Ovary (tissue), 9 donors: Measurements from ENCODE around the gene KLHL28. TPM values are rescaled to one million over a fixed set of nuclear protein-coding genes. Genes with fewer than 3 reads are reported as not detected.

Source experiments
- DNase-seq, 5 donors: peaks; one replicate each; pipeline ENCODE4 v3.0.0-alpha.2; 2019 to 2020
- H3K27ac ChIP-seq, 2 donors: fragments of 200-600 bp; one replicate each; pipeline versions ENCODE4 v1.5.1 to v1.8.0; 2019 to 2022
- H3K27me3 ChIP-seq: fragments of 200-600 bp; one replicate; pipeline ENCODE4 v1.8.0; 2022
- H3K36me3 ChIP-seq: fragments of 200-600 bp; sonication (generic); one replicate; pipeline ENCODE4 v1.5.1; 2019
- H3K4me1 ChIP-seq: one replicate; pipeline ENCODE4 v1.8.1; 2013; ENCODE audit warnings: mild to moderate bottlenecking, moderate library complexity; ENCODE audit not compliant: insufficient read depth
- H3K4me3 ChIP-seq: fragments of 200-600 bp; sonication (generic); one replicate; pipeline ENCODE4 v1.5.1; 2017
- H3K9me3 ChIP-seq, 2 donors: fragments of 200-600 bp in 1 of 2; sonication (generic) in 1 of 2; one replicate each; pipeline versions ENCODE4 v1.5.1 to v1.8.1; 2013 to 2019; ENCODE audit warnings: mild to moderate bottlenecking in 1 of 2, moderate library complexity in 1 of 2
- EP300 ChIP-seq: sonication (generic); formaldehyde crosslinking; IDR thresholded peaks from one replicate; pipeline ENCODE4 v1.6.1; 2017; ENCODE audit warnings: antibody characterized with exemption
- POLR2A ChIP-seq: fragments of 450-650 bp; IDR thresholded peaks from one replicate; pipeline ENCODE4 v1.6.1; 2017; ENCODE audit warnings: antibody characterized with exemption, mild to moderate bottlenecking, moderate library complexity
- WGBS, 3 donors: extraction: QIAGEN DNeasy Blood & Tissue Kit in 1 of 3; methylation state at CpG; one replicate each; pipeline versions ENCODE4 v1.1.5 to v1.1.7; 2013 to 2017; 5-methylcytosine and 5-hydroxymethylcytosine counted together
- intact Hi-C, 4 donors: fragments of 100-400 bp; cut with DNase I; formaldehyde crosslinking; loops; one replicate each; pipeline versions ENCODE4 v1.11.0 to v1.15.1; 2022 to 2023
- polyA plus RNA-seq, 2 donors: library from polyadenylated mRNA; stranded (reverse); fragments of 200-250 nt in 1 of 2; fragments of 350-450 nt in 1 of 2; fragmentation: Illumina TruSeq in 1 of 2; extraction: RNeasy Lipid Tissue Mini Kit (QIAGEN cat#74804) in 1 of 2; gene quantifications; one replicate each; pipeline ENCODE4 v1.2.3, GENCODE V29; 2013 to 2014
- total RNA-seq, 7 donors: library from RNA; depleted of rRNA in 2 of 7; stranded (reverse); fragments of >200 nt in 2 of 7; fragmentation: NEBNext Ultra II Directional in 3 of 7; extraction: Animal tissue kit (Norgen Biotek cat#: 25700) in 3 of 7; gene quantifications; one replicate each; pipeline versions ENCODE4 v1.1.0 to v1.2.4, GENCODE V29; 2016 to 2023
- TF ChIP-seq, protein P1 (sequence below), 3 donors: fragments of 450-650 bp in 2 of 3; fragments of 200-600 bp in 1 of 3; IDR thresholded peaks; one replicate each; pipeline versions ENCODE4 v1.5.1 to v1.8.0; 2016 to 2022; ENCODE audit warnings: antibody characterized with exemption in 3 of 3, mild to moderate bottlenecking in 1 of 3
- donor health status: DM: no; HTN: no; CAD: no; lungs with moderate emphysema.
- donor health status: DM: no; HTN: no; CAD: no.
- donor health status: Bipolar disorder and iron deficiency.
- donor health status: DM: yes; HTN: yes; CAD: no.
- donor health status: DM: no; HTN: no; CAD: no.
- donor health status: DM: yes; HTN: yes; CAD: no.

Gene KLHL28
- total and polyA plus RNA-seq, 9 donors: 4.4 to 16.4 (median 14.7) TPM

- no peak for TF ChIP-seq EP300
- TF ChIP-seq POLR2A: no peak
- TF ChIP-seq, protein P1, sequence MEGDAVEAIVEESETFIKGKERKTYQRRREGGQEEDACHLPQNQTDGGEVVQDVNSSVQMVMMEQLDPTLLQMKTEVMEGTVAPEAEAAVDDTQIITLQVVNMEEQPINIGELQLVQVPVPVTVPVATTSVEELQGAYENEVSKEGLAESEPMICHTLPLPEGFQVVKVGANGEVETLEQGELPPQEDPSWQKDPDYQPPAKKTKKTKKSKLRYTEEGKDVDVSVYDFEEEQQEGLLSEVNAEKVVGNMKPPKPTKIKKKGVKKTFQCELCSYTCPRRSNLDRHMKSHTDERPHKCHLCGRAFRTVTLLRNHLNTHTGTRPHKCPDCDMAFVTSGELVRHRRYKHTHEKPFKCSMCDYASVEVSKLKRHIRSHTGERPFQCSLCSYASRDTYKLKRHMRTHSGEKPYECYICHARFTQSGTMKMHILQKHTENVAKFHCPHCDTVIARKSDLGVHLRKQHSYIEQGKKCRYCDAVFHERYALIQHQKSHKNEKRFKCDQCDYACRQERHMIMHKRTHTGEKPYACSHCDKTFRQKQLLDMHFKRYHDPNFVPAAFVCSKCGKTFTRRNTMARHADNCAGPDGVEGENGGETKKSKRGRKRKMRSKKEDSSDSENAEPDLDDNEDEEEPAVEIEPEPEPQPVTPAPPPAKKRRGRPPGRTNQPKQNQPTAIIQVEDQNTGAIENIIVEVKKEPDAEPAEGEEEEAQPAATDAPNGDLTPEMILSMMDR (IDR thresholded peaks at IDR 0.05): no peak
- intact Hi-C loops: no loop called here
- 95 to 96% (median 95%) methylated on average over 3 of the region's 3 CpGs for WGBS, 3 donors
- DNase-seq: no peak
- no peaks in the 10 kb centered on the region for H3K27me3 ChIP-seq
- no peaks in the 10 kb centered on the region for H3K9me3 ChIP-seq
- no peak overlapping the region for H3K4me3 ChIP-seq
- no peak overlapping the region for H3K27ac ChIP-seq
- H3K4me1 ChIP-seq: peaks cover 3% of the 10 kb centered on the region
- H3K36me3 ChIP-seq: no peaks in the 10 kb centered on the region
Observed at GRCh38 chr14:44954750-44955149, 7.0 kb downstream of the KLHL28 start.

DNA sequence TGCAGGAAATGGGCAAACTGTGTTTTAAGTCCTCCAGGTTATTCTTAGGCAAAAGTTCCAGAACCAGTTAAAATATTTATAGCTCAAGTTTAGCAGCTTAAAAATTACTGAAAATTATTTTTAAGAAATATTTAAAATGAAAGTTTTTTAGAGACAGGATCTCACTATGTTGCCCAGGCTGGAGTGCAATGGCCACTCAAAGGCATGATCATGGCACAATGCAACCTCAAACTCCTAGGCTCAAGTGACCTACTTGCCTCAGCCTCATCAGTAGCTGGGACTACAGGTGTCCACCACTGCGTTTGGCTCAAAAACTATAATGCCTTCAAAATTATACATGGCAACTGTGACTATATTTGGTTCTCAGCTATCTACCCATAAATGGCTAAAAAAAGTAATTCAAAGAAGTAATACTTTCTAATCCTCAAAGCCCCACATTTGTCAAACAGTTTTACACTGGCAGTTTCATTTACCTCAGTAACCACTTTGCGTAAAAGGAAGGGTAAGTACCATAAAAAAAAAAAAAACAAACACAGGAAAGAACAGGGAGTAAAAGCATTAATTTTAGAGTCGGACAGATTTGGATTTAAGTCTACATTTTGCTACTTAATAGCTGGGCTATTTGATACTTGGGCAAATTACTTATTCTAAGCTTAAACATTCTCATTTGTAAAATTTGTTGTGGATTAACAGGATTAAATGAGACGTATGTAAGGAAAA is 9.2 kb downstream of the KLHL28 start:
- Histone ChIP-seq H3K27me3 (no peaks in the 10 kb centered on the region), H3K4me1 (peaks cover 3% of the 10 kb centered on the region), H3K4me3 (no peak overlapping the region), H3K9me3 (no peaks in the 10 kb centered on the region), H3K27ac (no peak overlapping the region), H3K36me3 (no peaks in the 10 kb centered on the region)
- WGBS, 3 donors: 82 to 92% (median 91%) methylated on average over 4 of the region's 4 CpGs
- no peak for DNase-seq
- no peak for TF ChIP-seq POLR2A
- TF ChIP-seq EP300: no peak
- TF ChIP-seq, protein P1 (IDR thresholded peaks at IDR 0.05): no peak
- intact Hi-C loops: no loop called here

GRCh38 chr14:44951051-44951450 is 10.7 kb downstream of the KLHL28 start:
- no peak overlapping the region for H3K27ac ChIP-seq
- H3K36me3 ChIP-seq: no peaks in the 10 kb centered on the region
- 93 to 98% (median 97%) methylated on average over 2 of the region's 2 CpGs for whole genome bisulfite sequencing, 3 donors
- TF ChIP-seq, protein P1 (IDR thresholded peaks at IDR 0.05): no peak
- no peak for TF ChIP-seq POLR2A
- no peak for TF ChIP-seq EP300
- peaks cover 3% of the 10 kb centered on the region for H3K4me1 ChIP-seq
- H3K4me3 ChIP-seq: no peak overlapping the region
- no peak for DNase-seq
- H3K27me3 ChIP-seq: no peaks in the 10 kb centered on the region
- H3K9me3 ChIP-seq: no peaks in the 10 kb centered on the region
- intact Hi-C loops: no loop called here

GRCh38 chr14:44945264-44945663 is 16.5 kb downstream of the KLHL28 start:
- Histone ChIP-seq H3K9me3 (no peaks in the 10 kb centered on the region), H3K36me3 (no peaks in the 10 kb centered on the region), H3K27me3 (no peaks in the 10 kb centered on the region), H3K4me3 (no peak overlapping the region), H3K27ac (no peak overlapping the region), H3K4me1 (no peaks in the 10 kb centered on the region)
- no peak for DNase-seq
- intact Hi-C loops: no loop called here
- WGBS, 3 donors: 40 to 56% (median 53%) methylated on average over 4 of the region's 4 CpGs
- TF ChIP-seq, protein P1 (IDR thresholded peaks at IDR 0.05): no peak
- TF ChIP-seq POLR2A: no peak
